Coronary artery (tissue), 2 donors: ENCODE data around the gene CHST7.
A peak's percentile ranks its signal among the peaks of the same experiment; 100 is the strongest.
"Not testable (repeated sequence)": the region's sequence is repeated elsewhere in the genome, so short reads cannot be mapped to it uniquely, and the experiment has no call there.

Experiments used
- DNase-seq: peaks from one replicate; pipeline ENCODE4 v3.0.0-alpha.2; 2017; ENCODE audit warnings: low spot score
- H3K27ac ChIP-seq, 2 donors: fragments of 200-600 bp; sonication (generic); one replicate each; pipeline ENCODE4 v1.5.1; 2016 to 2019
- H3K4me3 ChIP-seq: fragments of 200-600 bp; sonication (generic); 2 replicates; pipeline ENCODE4 v1.5.1; 2016; ENCODE audit warnings: mild to moderate bottlenecking, moderate library complexity
- CTCF ChIP-seq: fragments of 200-600 bp; sonication (generic); IDR thresholded peaks from one replicate; pipeline ENCODE4 v1.5.1; 2019; ENCODE audit warnings: antibody characterized with exemption

The CHST7 gene

DNA sequence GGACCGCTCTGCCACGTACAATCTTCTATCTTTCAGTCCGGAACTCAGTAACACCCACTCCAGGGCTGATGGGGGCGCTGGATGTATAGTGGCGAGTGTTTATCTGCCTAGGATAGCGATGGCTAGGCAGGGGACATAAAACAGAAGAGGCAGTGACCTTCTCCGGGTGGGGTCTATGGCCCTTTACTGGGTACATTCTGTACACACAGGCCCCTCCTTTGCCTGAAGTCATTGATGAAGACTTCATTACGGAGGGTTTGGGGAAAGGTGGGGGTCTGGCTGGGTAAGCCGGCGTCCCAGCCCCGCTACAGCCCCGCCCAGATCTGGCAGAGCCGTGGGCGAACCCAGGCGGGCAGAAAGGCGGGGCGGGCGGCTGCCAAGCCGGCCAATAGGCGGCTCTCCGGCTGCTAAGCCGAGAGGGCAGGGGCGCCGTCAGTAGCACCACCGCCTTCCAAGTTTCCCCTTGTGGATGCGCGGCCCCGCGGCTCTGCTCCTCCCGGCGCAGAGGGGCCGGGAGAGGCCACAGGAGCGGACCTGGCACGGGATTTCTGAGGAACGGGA is at the start of gene CHST7:
Gene CHST7, plus strand, starts transcription at position 435 of the 561 bp plus-strand sequence. CDS start 167 bp downstream, outside the sequence.
- no peak for TF ChIP-seq CTCF
- Histone ChIP-seq H3K4me3 (peak within 1 kb of the TSS; percentile 81), H3K27ac (peak within 1 kb of the TSS; percentile 48 to 75)
- DNase-seq: peak; percentile 82

DNA sequence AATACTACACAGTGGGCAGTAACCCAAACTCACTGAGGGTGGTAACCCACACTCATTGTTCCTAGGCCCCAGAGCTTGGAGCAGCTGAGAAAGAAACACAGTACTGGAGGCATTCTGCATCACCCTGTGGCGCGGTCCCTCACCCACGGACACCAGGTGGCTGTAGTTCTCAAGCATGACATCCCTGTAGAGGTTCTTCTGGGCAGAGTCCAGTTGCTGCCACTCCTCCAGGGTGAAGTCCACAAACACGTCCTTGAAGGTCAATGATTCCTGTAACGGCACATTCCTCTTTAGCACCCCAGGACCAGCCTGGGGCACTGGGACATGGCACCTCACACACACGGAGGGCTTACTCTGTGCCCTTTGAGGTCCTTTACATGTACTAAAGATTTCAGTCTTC is 44.9 kb upstream of the CHST7 start:
- not testable (repeated sequence) for DNase-seq, H3K27ac ChIP-seq, H3K4me3 ChIP-seq

DNA sequence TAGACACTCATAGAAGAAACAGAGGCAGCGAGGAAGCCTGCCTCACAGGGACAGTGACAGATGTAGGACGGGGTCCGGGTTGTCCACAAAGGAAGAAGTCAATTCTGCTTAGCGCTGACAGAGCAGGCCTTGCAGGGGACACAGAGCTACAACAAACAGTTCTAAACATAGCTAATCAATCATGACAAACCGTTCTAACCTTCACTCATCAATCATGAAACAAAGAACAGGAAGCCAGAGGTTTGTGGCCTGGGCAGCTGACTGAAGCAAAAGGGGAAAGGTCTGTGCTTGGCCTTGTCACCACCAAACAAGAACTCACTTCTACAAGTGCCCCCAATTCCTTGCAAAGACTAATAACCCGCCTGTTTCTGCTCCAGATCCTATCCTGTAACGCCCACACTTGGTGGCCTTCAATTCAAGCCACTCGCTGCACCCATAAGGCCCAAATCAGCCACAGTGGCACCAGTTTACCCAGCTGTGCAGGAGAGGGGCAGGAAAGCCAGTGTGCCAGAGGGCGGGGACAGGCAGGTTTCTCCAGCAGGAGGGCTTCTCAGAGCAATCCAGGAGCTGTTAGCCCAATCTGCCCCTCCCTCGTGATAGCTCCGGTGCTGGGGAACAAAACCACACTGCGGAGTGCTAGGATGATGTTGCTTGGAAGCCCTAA is 43.7 kb upstream of the CHST7 start:
- DNase-seq, H3K27ac ChIP-seq: not testable (repeated sequence)

DNA sequence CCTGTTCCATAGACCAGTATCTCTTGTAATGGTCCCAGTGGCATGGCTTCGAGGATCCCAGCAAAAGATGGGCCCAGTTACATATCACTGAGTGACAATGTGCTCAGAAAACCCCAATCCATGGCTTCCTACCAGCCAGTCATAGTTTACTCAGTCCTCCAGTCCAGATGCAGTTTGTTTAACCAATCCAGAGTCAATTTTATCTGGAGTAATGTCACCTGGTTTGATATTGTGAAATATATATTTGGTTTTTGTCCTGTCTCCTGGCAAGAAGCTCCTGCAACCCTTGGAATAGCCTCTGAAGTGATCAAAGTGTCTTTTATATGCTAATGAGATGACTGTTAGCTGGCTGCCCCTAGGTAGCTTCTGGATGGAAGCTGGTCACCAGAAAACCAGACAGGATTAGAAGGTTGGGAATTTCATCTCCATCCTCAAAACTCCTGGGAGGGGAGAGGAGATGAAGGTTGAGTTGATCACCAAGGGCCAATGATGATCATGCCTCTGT is 43.1 kb upstream of the CHST7 start:
- H3K27ac ChIP-seq, H3K4me3 ChIP-seq, DNase-seq: not testable (repeated sequence)

More for the DNA sequence above, 43.7 kb upstream of the CHST7 start:
- H3K4me3 ChIP-seq: not testable (repeated sequence)

- no peak for TF ChIP-seq CTCF
- Histone ChIP-seq H3K4me3 (no peak overlapping the region), H3K27ac (no peak overlapping the region)
- DNase-seq: no peak
Measured at GRCh38 chrX:46531442-46531841, 42.1 kb upstream of the CHST7 start.

DNA sequence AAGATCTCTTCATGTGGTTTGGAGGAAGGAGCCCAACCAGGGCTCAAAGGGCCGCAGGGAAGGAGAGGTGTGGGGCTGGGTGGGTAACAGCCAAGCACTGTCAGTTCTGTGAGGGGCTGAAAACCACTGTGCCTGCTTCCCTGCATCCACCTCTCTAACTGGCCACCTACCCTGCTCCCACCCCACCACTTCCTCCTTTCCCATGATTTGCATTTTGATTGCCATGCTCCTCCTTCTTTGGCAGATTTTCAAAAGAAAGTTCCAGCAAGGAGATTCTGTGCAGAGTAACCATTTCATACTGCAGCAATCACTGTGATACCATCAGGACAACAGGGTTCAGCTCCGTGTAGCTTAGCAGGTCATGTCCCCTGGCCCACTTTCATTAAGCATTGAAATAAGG is 30.1 kb upstream of the CHST7 start:
- Histone ChIP-seq H3K4me3 (no peak overlapping the region), H3K27ac (no peak overlapping the region)
- TF ChIP-seq CTCF: no peak
- no peak for DNase-seq

GRCh38 chrX:46544527-46544926 is 29.0 kb upstream of the CHST7 start:
- peak overlapping the region; percentile 84 to 90 for H3K27ac ChIP-seq

DNA sequence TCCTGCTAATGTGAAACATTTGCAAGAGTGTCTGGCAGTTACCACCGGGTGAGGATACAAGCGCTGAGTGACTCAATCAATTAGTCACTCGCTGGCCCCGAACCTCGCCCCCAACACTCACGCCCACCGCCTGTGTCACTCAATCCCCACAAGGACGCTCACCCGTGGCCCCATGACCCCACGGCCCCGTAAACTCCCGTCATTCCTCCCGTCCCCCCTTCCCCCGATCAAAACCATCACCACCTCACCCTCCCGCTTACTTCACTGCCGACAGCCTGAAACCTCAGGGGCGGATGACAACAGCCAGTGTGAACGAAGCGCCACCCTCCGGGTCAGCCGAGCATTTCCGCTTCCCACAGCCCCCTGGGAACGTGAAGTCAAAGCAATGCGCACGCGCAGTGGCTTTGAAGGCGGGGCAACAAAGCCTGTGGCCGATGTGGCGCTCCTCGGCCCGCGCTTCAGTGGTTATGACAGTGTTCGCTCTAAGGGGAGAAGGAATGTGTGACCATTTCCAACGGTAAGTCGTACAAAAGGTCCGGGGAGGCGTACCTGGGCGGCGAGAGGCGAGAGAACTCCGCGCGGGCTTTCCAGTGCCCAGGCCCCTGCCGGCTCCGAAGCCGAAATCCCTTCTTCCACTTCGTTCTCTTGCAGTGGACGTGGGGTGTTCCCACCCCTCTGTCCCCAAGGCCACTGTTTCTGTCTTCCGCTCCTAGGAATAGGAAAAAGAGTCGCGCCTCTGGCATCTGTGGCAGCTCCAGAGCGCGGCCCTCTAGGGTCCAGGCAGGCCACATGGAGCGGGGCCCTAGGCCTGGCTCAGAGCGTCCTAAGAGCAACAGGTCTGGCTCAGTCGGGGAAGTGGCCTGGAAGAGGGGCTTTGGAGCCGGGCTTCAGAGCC is 28.2 kb upstream of the CHST7 start, which contains the start of gene ZNF674:
Gene ZNF674, minus strand, starts transcription at position 311 of the 895 bp plus-strand sequence. CDS start 3,334 bp downstream, outside the sequence.
- DNase-seq: peak; percentile 91
- H3K4me3 ChIP-seq: peak within 1 kb of the TSS; percentile 75
- TF ChIP-seq CTCF: no peak
- peak within 1 kb of the TSS; percentile 84 to 90 for H3K27ac ChIP-seq

More at GRCh38 chrX:46544527-46544926, 29.0 kb upstream of the CHST7 start:
- DNase-seq: not testable (repeated sequence)
- peak overlapping the region; percentile 75 for H3K4me3 ChIP-seq
